K562 (cell line): ENCODE measurements around the gene PAFAH1B2. TPM values are rescaled to one million over a fixed set of nuclear protein-coding genes. Genes with fewer than 3 reads are reported as not detected.

Experiments
- BRD4 ChIP-seq: fragments of 200-600 bp; sonication (generic); IDR thresholded peaks from 2 replicates; pipeline ENCODE4 v1.6.1; 2017; ENCODE audit warnings: inconsistent platforms
- CCNT2 ChIP-seq: IDR thresholded peaks from 2 replicates; pipeline ENCODE4 v1.6.1; 2011; ENCODE audit warnings: borderline replicate concordance, low read depth, mild to moderate bottlenecking, moderate library complexity, mixed read lengths, low read length; ENCODE audit not compliant: insufficient read length; ENCODE audit errors: extremely low read depth
- ETV5 ChIP-seq: sonication (generic); formaldehyde crosslinking; IDR thresholded peaks from 2 replicates; pipeline ENCODE4 v1.4.0; 2020; ENCODE audit warnings: low read depth, mild to moderate bottlenecking, missing genetic modification reagents
- GTF2F1 ChIP-seq: IDR thresholded peaks from 2 replicates; pipeline ENCODE4 v1.6.1; 2011; ENCODE audit warnings: low read depth, low read length, improper control_type of control experiment
- MTA1 ChIP-seq: fragments of 450-650 bp; IDR thresholded peaks from 2 replicates; pipeline ENCODE4 v1.6.1; 2017; ENCODE audit warnings: borderline replicate concordance
- OTX1 ChIP-seq: fragments of 450-650 bp; formaldehyde crosslinking; IDR thresholded peaks from 2 replicates; pipeline ENCODE4 v1.4.0; 2022; ENCODE audit warnings: mild to moderate bottlenecking
- POLR2A ChIP-seq: fragments of 450-650 bp; conservative IDR thresholded peaks from 2 replicates; pipeline ENCODE4 v1.6.1; 2016
- PURB ChIP-seq: sonication (generic); formaldehyde crosslinking; IDR thresholded peaks from 2 replicates; pipeline ENCODE4 v1.9.0; 2021; ENCODE audit warnings: low read depth, mild to moderate bottlenecking, missing genetic modification reagents
- RAD51 ChIP-seq: fragments of 450-650 bp; IDR thresholded peaks from 2 replicates; pipeline ENCODE4 v1.7.1; 2016; ENCODE audit warnings: low read depth, mild to moderate bottlenecking, borderline replicate concordance
- RBM22 ChIP-seq: fragments of 200-400 bp; formaldehyde crosslinking; IDR thresholded peaks from 2 replicates; pipeline ENCODE4 v1.6.1; 2018; ENCODE audit warnings: low read length, low read depth; ENCODE audit not compliant: poor library complexity, severe bottlenecking
- SMAD3 ChIP-seq: fragments of 450-650 bp; formaldehyde crosslinking; conservative IDR thresholded peaks from 2 replicates; pipeline ENCODE4 v1.4.0; 2020; ENCODE audit warnings: mild to moderate bottlenecking
- SMARCE1 ChIP-seq: fragments of 450-650 bp; IDR thresholded peaks from 2 replicates; pipeline ENCODE4 v1.7.1; 2016; ENCODE audit warnings: mild to moderate bottlenecking
- TFAP4 ChIP-seq: sonication (generic); formaldehyde crosslinking; IDR thresholded peaks from 2 replicates; pipeline ENCODE4 v1.8.0; 2022; ENCODE audit warnings: missing genetic modification reagents, mild to moderate bottlenecking, moderate library complexity, borderline replicate concordance
- USF1 ChIP-seq: sonication (generic); formaldehyde crosslinking; IDR thresholded peaks from 2 replicates; pipeline ENCODE4 v1.9.0; 2022; ENCODE audit warnings: mild to moderate bottlenecking, missing genetic modification reagents
- USF2 ChIP-seq: sonication (generic); formaldehyde crosslinking; IDR thresholded peaks from 2 replicates; pipeline ENCODE4 v1.5.0; 2020; ENCODE audit warnings: missing genetic modification reagents
- YY1 ChIP-seq, 3 experiments: IDR thresholded peaks; 2 replicates each; pipeline ENCODE4 v1.6.1; 2011; ENCODE audit warnings: low read length in 2 of 3, mild to moderate bottlenecking in 2 of 3, moderate library complexity in 2 of 3, borderline replicate concordance in 1 of 3, control low read depth in 1 of 3, low read depth in 1 of 3; ENCODE audit not compliant: insufficient read depth in 3 of 3, insufficient replicate concordance in 2 of 3, control insufficient read depth in 1 of 3, insufficient read length in 1 of 3; ENCODE audit errors: extremely low read depth in 1 of 3
- ZNF165 ChIP-seq: fragments of 250-450 bp; sonication (Bioruptor Pico); IDR thresholded peaks from 2 replicates; pipeline ENCODE4 v1.4.0; 2020; ENCODE audit warnings: borderline replicate concordance
- polyA plus RNA-seq, 8 experiments: library from polyadenylated mRNA; depleted of rRNA in 4 of 8; stranded (reverse) in 5 of 8; unstranded in 3 of 8; fragments of >200 nt; fragmentation: Nextera tagmentation in 2 of 8; fragmentation: Illumina TruSeq in 1 of 8; extraction: Ambion mirVana in 2 of 8; extraction: Trizol in 1 of 8; gene quantifications; 2 replicates each; pipeline versions ENCODE4 v1.2.1 to v1.2.3, GENCODE V29; 2011 to 2014; ENCODE audit warnings: inconsistent platforms in 1 of 8, missing spikeins in 1 of 8
- total RNA-seq, 7 experiments: library from RNA; depleted of rRNA in 6 of 7; stranded (reverse); fragments of >200 nt in 6 of 7; fragmentation: Illumina TruSeq in 2 of 7; extraction: Trizol in 2 of 7; gene quantifications; 2 replicates each; pipeline versions ENCODE4 v1.2.1 to v1.2.3, GENCODE V29; 2011 to 2021; ENCODE audit warnings: low replicate concordance in 1 of 7
- TF ChIP-seq, protein P1 (sequence below): fragments of 450-650 bp; formaldehyde crosslinking; conservative IDR thresholded peaks from 2 replicates; pipeline ENCODE4 v1.4.0; 2022; ENCODE audit warnings: mild to moderate bottlenecking, missing genetic modification characterization
- TF ChIP-seq, protein P2 (sequence below): fragments of 450-650 bp; IDR thresholded peaks from 2 replicates; pipeline ENCODE4 v1.7.1; 2018; ENCODE audit warnings: mild to moderate bottlenecking, low read depth; ENCODE audit not compliant: partially characterized antibody

Gene PAFAH1B2
- total and polyA plus RNA-seq, 9 of the 15 experiments (the other 6 are each of a cell fraction or from before 2014, with no cell fraction given), result 27.8 to 94.7 (median 64.9) TPM

- TF ChIP-seq YY1 (IDR thresholded peaks at IDR 0.05; ENCODE audit: borderline replicate concordance in 1 of 3, control insufficient read depth in 1 of 3, extremely low read depth in 1 of 3, insufficient read depth in 3 of 3, insufficient read length in 1 of 3, insufficient replicate concordance in 2 of 3, low read depth in 1 of 3, low read length in 2 of 3), result peak; percentile 62 to 92 (median 86)
- TF ChIP-seq ZNF165, result 0 out of 2 replicates have a peak, but pooled peaks have one; percentile 38
- peak; percentile 63 for TF ChIP-seq POLR2A
- TF ChIP-seq RAD51, result peak; percentile 92
- peak; percentile 77 for TF ChIP-seq CCNT2
- TF ChIP-seq BRD4, result no peak
- TF ChIP-seq OTX1 (CRISPR knock-in tag), result 0 out of 2 replicates have a peak, but pooled peaks have one; percentile 35
- TF ChIP-seq SMAD3 (CRISPR knock-in tag), result 0 out of 2 replicates have a peak, but pooled peaks have one; percentile 17
- TF ChIP-seq, protein P1, sequence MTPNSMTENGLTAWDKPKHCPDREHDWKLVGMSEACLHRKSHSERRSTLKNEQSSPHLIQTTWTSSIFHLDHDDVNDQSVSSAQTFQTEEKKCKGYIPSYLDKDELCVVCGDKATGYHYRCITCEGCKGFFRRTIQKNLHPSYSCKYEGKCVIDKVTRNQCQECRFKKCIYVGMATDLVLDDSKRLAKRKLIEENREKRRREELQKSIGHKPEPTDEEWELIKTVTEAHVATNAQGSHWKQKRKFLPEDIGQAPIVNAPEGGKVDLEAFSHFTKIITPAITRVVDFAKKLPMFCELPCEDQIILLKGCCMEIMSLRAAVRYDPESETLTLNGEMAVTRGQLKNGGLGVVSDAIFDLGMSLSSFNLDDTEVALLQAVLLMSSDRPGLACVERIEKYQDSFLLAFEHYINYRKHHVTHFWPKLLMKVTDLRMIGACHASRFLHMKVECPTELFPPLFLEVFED (CRISPR knock-in tag), result no peak
- TF ChIP-seq USF1 (CRISPR knock-in tag), result peak; percentile 95
- TF ChIP-seq SMARCE1, result peak; percentile 38; the same call in 1 of the 2 replicates
- peak; percentile 71; the same call in 1 of the 2 replicates for TF ChIP-seq TFAP4 (CRISPR knock-in tag)
- TF ChIP-seq PURB, result no peak
- TF ChIP-seq, protein P2, sequence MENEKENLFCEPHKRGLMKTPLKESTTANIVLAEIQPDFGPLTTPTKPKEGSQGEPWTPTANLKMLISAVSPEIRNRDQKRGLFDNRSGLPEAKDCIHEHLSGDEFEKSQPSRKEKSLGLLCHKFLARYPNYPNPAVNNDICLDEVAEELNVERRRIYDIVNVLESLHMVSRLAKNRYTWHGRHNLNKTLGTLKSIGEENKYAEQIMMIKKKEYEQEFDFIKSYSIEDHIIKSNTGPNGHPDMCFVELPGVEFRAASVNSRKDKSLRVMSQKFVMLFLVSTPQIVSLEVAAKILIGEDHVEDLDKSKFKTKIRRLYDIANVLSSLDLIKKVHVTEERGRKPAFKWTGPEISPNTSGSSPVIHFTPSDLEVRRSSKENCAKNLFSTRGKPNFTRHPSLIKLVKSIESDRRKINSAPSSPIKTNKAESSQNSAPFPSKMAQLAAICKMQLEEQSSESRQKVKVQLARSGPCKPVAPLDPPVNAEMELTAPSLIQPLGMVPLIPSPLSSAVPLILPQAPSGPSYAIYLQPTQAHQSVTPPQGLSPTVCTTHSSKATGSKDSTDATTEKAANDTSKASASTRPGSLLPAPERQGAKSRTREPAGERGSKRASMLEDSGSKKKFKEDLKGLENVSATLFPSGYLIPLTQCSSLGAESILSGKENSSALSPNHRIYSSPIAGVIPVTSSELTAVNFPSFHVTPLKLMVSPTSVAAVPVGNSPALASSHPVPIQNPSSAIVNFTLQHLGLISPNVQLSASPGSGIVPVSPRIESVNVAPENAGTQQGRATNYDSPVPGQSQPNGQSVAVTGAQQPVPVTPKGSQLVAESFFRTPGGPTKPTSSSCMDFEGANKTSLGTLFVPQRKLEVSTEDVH, result no peak
- TF ChIP-seq GTF2F1, result no peak
- peak; percentile 99 for TF ChIP-seq RBM22
- no peak for TF ChIP-seq ETV5
- TF ChIP-seq MTA1, result 0 out of 2 replicates have a peak, but pooled peaks have one; percentile 41
- peak; percentile 97 for TF ChIP-seq USF2 (CRISPR knock-in tag)
Observed at GRCh38 chr11:117098269-117099232, 45.5 kb upstream of the PAFAH1B2 start, which contains the start of gene SIK3 (continued).
